ENCODE data around the gene CCDC192.

The CCDC192 gene

DNA sequence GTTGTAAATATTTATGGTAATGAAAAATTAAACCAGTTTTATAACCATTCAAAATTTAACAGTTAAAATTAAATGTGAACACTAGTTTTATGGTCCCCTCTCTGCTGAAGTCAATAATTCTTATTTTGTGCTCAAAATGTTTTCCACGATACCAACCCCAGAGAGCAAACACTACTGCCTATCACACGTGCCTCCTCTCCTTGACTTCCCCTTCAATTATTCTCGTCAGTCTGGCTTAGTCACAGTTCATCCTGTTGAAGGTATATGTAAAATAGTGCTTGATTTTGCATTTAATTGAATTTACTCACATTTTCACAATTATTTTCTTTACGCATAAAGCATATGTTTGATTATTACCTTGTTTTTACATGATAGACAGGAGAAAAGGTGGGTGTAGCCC lies 148.8 kb downstream of the CCDC192 start:
- DNase-seq = no peak

DNA sequence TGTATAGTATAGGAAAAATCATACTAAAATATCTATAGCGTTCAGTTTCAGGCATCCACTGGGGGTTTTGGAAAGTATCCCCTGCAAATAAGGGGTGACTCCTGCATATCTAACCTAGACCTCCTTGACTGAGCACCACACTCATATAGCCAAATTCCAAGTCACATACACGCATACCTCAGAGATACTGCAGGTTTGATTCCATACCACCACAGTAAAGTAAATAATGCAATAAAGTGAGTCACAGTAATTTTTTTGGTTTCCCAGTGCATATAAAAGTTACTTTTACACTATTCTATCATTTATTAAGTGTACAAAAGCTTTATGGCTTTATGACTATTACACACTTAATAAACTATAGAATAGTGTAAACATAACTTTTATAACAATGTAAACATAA lies 151.3 kb downstream of the CCDC192 start:
- DNase-seq = no peak

DNA sequence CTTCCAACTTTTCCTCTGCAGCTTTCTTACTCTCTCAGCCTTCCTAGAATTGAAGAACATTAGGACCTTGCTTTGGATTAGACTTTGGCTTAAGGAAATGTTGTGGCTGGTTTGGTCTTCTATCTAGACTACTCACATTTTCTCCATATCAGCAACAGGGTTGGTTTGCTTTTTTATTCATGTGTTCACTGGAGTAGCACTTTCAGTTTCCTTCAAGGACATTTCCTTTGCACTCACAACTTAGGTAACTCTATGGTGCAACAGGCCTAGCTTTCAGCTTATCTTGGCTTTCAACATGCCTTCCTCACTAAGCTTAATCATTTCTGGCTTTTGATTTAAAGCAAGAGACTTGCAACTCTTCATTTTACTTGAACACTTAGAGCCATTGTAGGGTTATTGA lies 153.1 kb downstream of the CCDC192 start:
- no peak for DNase-seq

DNA sequence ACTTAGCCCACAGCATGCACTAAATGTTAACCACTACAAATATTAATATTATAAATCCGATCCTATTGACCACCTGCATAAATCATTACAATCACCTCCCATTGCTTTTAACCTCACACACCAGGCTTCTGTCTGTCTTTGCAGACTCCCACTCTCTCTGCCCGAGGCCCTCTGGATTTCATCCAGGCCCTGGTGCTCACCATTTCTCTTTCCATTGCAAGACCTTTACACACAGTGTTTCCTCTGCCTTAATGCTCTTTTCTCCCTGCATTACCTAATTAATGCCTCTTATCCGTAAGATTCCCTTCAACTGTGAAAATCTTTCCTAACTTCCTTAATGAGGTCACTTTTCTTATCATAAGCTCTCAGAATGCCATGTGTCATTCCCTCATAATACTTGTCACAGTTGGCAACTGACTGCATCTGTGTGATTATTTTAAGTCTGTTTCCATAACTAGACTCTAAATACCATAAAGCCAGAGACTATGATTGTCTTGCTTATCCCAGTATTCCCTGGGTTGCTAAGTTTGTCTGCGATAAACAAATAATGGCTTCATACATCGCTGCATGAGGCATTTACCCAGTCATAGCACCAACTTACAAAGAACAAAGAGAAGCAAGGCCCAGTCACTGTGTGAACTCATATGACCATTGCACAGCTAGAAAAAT lies 155.1 kb downstream of the CCDC192 start:
- no peak for DNase-seq

DNA sequence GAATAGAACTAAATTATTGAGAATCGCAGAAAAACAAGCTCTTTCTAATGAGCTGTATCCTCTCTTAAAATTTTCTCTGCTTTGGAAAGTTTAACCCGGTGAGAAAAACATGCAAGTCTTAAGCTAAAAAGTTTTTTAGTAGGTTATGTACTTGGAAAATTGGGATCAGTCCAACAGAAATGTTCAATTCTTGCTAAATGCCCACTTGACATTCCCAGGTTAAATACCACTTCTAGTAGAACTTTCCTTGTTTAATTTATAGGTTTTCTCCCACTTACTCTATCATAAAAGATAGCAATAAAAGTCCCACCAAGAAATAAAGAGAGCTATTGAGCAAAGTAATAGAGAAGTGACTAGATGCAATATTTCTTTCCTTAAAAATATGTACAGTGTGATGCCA lies 157.1 kb downstream of the CCDC192 start:
- DNase-seq = no peak

DNA sequence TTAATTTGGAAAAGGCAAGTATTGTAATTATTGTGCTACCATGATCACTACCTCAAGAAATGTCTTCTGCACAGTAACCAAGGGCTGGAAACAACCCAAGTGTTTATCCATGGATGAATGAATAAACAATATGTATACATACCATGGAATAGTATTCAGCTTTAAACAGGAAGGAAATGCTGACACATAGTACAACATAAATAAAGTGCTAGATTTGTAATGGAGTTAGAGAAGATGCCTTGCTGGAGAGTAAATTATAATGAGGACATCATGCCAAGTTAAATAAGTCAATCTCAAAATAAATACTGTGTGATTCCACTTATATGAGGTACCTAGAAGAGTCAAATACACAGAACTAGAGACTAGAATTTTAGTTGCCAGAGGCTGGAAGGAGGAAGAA lies 160.0 kb downstream of the CCDC192 start:
- no peak for DNase-seq

DNA sequence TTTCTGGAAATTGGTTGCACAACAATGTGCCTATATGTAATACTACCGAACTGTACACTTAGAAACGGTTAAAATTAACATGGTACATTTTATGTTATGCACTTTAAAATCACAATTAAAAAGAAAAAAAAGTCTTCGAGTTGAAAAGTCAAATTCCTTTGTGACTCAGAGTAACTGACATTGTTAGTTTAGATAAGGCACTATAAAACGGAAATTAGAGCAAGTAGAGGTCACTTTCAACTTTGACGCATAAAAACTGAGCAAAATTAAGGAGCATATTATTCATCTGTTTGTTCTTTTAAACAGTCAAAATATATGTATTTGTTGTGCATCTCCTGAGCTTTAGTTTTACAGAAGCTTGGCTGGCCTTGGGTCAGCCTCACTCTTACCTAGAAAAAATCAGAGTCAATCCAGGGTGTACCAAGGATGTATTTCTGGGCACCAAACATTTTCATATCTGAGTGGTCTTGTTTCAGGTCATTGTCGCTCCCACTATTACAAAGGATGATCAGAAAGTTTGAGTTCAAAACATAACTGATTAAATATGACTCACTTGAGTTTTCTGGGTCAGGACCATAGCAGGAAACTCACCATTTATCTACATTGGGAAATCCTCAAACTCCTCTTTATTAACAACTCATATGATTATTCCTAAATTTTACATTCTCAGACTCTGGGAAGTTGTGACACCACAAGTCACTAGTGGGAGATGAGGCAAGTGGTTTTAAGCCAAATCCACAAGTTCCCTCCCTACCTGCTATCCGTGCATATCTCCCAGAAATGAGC lies 160.6 kb downstream of the CCDC192 start:
- DNase-seq = no peak

DNA sequence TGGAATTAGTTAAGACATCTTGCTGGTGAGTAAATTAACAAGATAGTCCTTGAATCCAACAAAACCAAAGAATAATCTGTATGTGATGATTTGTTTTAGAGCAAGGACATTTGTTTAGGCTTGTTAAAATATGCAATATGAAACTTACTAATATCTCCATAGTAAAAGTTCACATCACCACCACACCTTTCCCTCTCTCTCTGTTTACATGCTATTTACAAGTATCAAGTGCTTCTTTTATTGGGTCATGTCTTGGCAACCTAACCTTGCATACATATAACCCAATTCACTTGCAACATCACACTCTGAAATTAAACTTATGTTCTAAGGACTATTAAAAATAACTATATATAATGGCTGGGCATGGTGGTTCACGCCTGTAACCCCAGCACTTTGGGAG lies 161.3 kb downstream of the CCDC192 start:
- DNase-seq = no peak

DNA sequence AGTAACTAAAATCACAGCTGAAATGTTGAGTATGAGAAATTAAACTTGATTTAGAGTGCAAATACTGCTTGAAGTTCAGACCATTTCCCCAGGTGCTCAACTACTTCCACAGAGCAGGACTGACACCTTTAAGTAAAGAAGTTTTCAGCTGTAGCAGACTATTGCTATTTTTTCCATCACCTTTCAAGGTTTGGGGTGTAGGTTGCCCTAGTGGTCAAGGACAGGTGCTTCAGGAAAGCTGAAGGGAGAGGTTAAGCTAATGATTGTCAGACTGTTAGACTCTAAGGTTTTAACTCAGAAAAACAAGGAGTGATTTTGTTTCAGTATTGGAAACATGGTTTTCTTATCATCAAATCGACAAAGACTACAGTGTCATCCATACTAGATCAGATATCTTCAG lies 162.1 kb downstream of the CCDC192 start:
- DNase-seq = no peak

DNA sequence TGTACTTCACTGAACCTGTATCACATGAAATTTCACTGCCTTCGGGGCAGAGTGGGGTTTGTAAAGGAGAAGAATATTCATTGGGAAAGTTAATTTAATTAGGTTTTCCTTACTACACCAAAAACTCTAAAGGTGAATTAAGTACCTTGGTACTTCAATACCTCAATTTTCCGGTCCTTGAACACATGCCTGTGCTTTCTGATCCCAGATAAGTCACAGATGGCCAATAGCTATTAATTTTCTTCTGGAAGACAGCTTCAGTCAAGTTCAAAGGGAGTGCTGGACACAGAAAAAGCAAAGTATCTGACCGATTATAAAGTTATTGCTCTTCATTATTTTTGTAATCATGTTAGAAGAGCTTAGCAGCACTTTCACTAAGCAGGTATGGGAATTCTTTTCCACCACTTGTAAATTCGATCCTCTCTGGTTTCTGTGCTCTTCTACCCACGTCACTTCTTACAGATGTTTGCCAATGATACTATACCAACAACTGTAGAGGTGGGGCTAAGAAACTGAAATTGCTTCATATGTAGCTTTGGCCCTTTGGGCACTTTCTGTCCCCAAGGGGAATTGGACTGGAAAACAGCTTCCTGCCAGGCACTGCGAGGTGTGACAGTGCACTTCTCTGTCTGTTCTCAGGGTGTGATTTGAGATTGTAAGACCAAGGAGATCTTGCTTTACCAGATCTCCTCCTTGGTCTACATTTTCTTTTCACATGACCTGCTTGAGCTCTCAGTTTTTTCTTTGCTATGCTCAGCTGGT lies 164.0 kb downstream of the CCDC192 start:
- no peak for DNase-seq

DNA sequence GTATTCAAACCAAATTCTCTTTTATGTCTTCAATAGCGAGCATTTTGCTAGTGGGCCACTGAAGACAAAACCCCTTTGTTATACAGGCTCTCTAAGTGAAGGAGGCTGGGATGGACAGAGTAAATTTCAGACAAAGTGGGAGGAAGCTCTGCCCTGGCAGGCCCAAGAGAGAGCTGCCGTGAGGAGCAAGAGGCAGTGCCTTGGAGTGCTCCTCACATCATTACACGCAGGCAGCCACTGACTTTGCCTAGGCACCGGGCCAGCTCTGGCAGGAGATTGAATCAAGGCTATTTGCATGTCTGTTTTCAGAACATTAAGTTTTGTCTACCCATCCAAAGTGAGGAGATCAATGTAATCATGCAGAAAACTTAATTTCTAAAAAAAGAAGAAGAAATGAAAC lies 167.7 kb downstream of the CCDC192 start:
- no peak for DNase-seq

DNA sequence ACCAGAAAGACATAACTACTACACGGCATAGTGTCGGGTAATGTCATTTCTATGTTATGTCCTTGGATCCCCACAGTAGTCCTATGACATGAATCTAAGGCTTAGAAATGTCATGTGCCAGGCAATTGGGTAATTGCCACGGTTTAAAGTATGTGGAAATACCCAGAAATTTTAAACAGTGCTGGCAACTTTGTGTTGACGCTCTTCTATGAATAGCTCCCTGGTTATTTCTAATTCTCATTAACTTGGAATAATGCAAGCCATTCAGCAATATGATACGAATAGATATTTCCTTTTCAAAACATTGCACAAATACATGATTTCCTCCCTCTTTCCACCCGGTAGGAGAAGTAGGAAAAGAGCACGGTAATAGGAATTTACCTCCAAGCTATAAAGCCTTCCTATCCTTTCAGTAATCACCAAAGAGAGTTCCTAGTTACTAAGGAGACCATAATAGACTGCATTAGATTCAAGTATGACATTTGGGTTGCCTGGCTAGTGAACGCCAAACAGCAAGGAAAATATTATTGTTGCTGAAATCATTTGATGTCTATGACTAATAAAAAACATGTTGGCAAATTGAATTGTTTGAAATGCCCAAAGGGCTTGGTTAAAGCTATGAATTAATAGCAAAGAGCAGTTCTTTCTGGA lies 168.4 kb downstream of the CCDC192 start:
- no peak for DNase-seq

DNA sequence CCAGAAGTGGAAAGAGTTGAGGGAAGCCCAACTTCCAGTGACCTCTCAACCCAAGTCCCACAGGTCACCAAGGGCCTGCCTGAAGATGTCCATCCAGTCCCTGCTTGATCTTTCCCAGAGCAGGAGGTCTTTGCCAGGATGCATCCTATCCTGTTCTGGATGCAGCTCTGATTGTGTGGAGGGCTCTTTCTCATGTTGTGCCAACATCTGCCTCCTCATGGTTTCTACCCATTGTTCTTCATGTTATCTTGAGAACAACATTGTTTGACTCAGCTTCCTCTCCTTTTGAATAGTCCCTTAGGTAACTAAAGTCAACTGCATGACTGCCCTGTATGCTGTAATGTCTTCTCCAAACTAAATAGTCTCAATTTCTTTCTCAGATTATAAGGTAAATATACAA lies 169.3 kb downstream of the CCDC192 start:
- no peak for DNase-seq

DNA sequence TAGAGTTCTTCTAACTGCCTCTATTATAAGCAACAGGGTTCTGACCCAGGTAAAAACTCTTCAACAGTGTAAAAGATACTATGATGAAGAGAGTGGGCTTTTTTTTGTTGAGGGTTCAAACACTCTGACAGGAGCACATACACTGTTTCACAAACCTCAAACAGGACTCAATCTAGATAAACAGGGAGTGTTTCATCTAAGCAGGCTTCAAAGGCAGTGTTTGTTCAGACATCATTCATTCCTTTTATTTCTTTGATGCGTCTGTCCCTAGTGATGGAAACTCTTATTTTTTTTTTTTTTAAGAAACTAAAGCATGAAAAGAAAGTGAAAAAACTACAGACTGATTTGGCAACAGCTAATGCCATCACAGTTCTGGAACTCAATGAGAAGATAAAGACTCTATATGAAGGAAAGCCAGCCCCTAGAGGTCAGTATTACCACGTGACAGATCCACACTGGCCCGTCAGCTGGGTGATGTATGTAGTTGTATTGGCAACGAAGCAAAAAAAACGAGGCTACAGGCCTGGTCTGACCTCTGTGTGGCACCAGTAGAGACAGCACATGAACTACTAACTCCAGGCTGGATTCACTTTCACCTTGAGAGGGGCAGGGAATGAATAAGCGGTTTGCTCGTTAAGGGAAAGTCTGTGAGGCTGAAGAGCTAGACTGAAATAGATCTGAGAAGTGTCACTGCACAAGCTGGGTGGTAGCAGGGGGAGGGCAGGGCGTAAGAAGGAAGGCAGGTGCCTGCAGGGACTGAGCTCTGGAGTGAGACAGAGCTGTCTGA lies 172.2 kb downstream of the CCDC192 start:
- peak; percentile 40 for DNase-seq

DNA sequence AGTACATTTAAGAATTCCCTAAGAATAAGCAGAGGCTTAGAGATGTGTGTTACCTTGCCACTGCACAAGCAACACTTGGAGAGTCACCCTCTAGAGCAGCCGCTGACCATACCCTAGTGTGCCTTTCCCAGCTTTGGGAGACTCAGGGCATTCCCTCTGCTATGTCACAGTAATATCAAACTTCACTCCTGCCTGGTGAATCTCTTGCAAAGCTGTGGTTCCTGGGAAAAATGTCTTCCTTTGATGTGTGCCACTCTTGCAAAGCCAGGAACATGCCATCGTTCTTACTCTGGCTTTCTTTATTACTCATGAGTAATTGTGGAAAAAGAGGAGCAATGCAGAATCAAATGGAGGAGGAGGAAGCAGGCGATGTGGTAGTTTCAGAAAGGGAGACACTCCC lies 173.2 kb downstream of the CCDC192 start:
- no peak for DNase-seq

DNA sequence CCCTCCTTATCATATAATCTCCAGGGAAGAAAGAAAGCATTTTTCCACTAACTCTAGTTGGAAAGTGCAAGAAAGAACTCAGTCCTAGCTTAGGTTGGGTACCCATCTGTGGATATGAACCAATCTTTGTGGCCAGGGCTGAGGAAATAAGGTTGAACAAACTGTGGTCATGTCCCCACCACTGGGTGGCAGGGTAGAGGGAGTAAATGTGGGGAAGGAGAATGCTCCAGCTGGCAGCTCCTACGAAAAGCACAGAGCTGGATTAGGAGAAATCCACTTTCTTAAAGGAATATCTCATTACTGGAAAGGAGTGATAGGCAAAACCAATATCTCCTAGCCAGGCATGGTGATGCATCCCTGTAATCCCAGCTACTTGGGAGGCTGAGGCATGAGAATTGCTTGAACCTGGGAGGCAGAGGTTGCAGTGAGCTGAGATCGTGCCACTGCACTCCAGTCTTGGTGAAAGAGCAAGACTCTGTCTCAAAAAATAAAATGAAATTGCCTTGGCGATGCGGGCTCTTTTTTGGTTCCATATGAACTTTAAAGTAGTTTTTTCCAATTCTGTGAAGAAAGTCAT lies 175.1 kb downstream of the CCDC192 start:
- DNase-seq = no peak

DNA sequence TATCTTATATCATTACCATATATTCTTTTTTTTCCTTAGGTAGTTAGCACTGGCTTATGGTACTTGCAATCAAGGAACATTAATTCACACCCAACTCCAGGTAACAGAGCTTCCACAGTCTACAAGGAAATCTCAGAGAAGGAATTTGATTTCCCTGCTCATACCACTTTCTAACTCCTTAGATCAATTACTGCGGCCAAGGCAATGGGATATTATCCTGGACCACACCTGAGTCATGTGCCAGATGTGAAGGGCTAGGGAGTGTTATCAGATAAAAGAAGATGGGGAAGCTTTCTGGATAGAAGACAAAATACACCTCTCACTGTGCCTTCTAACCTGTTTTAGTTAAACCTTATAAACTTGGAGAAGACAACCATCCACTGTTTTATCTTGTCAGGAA lies 181.2 kb downstream of the CCDC192 start:
- DNase-seq = no peak

DNA sequence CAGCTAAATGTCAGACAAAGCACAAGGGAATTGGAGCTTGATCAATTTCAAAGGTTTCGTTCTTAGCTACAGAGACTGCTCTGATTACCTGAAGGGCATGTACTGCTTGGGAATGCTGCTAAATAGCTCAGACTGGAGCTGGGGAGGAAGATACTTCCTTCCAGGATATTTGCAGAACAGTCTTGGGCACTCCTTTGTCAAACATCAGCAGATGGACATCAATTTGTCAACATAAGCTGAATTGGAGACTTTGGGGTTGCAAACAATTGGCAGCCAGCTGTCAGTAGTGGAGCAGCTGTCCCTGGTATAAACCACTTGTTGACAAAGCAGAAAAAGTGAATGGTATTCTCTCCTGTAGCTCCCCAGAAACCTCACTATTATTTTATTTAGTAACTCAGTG lies 182.0 kb downstream of the CCDC192 start:
- DNase-seq = no peak

DNA sequence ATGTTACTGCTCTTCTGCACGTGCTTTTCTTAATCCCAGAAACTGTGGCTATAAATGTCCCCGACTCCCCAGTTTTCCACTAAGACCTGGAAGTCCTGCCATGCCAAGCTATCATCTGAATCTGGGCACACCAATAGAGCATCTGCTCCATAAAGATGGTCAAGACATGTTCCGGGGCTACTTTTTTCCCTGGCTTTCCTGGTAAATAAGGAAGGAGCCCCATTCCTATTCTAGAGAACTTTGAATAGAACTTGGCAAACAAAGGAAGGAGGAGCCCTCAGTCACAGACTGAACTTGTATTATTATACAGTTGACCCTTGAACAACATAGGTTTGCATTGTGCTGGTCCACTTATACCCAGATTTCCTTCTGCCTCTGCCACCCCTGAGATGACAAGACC lies 182.9 kb downstream of the CCDC192 start:
- no peak for DNase-seq

DNA sequence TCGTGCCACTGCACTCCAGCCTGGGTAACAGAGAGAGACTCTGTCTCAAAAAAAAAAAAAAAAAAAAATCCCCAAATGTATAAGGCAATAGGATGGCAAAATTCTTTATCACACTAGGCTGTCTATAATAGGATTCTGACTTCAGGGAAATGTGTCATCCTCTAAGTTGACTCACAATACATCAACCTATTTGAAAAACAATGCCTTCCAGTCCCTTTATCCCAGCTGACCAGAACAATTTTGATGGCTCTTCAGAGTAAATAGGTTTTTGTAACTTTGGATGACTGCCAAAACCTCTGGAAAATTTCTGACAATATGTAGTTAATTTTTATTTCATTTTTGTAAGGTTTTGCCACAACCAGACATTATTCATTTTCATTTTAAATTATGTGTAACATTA lies 184.1 kb downstream of the CCDC192 start:
- DNase-seq = no peak

DNA sequence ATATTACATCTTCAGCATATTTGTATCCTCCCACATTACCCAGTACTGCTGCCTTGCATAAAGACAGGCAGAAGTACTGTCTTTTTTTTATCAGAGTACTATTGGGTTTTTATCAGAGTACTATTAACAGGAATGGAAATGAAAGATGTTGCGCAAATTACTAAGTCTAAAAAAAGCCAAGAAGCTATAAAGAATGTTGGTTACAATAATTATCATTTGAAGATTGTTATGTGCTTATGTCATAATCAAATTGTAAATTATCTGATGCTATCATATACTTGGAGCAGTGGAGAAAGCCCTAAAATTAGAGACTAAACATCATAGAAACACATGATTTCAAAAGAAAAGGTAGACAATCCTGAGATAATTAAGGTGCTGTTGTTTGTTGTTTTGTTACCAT lies 188.8 kb downstream of the CCDC192 start:
- no peak for DNase-seq

DNA sequence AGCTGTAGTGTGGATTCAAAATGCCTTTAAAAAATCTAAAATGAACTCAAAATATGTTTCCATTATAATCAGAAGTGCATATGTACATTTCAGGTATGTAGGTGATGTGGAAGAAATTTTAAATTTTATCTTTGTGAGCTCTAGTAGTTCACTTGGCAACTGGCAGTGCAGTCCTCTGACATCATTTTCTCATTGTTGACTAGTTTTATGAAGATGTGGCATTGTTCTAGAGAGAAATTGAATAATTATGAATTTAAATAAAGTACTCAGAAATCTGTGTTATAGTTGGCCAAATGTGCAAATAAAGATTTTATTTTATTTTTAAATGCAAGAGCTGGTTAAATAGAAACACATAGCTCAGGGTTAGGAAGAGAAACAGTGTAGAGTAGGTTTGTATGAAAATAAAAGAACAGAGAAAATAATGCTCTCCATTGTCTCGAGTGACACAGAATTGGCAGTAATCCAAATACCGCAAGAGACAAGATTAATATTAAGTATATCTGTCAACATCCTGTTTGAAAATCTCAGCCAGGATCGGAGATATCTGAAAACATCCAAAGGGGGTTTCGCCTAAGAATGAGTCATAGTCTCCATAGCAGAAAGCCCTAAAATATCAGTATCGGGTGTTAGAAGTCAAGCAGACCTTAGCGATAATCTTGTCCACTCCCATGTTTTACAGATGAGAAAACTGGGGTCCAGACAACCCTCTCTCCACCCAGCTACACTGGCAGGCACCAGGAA lies 189.4 kb downstream of the CCDC192 start:
- DNase-seq = no peak

All from stimulated activated CD4-positive, alpha-beta T cell treated with anti-CD3 and anti-CD28 coated beads, Interleukin-1b, Interleukin-23, amount 100 ng/mL, for 48 hours (primary cell).